ENCODE data around the gene SOS1. TPM values are rescaled to one million over a fixed set of nuclear protein-coding genes. Genes with fewer than 3 reads are reported as not detected.

The SOS1 gene
- total RNA-seq, 6 donors from 2014 or later = 10.4 to 51.2 (median 25.3) TPM

GRCh38 chr2:38982498-38982897 lies 138.4 kb downstream of the SOS1 start:
- Histone ChIP-seq H3K36me3 (peaks cover 0 to 36% (median 21%) of the 10 kb centered on the region in 4 donors), H3K9me3 (no peaks in the 10 kb centered on the region), H3K4me3 (no peak overlapping the region), H3K27ac (no peak overlapping the region), H3K27me3 (no peaks in the 10 kb centered on the region), H3K4me1 (no peaks in the 10 kb centered on the region)
- WGBS, 2 donors = 95 to 100% methylated on average over 1 of the region's 1 CpG
- TF ChIP-seq CTCF (IDR thresholded peaks at IDR 0.05) (no peak), POLR2AphosphoS5 (IDR thresholded peaks at IDR 0.05) (no peak), EP300 (IDR thresholded peaks at IDR 0.05) (no peak), POLR2A (IDR thresholded peaks at IDR 0.05) (no peak)
- DNase-seq = no peak
- ATAC-seq (ENCODE audit: low FRiP score in 2 of 2) = no peak

GRCh38 chr2:38981670-38982357 lies 139.0 kb downstream of the SOS1 start:
- Histone ChIP-seq H3K27me3 (no peaks in the 10 kb centered on the region), H3K27ac (no peak overlapping the region), H3K9me3 (no peaks in the 10 kb centered on the region), H3K4me3 (no peak overlapping the region), H3K36me3 (peaks cover 0 to 30% (median 20%) of the 10 kb centered on the region in 4 donors), H3K4me1 (no peaks in the 10 kb centered on the region)
- no peak for DNase-seq
- TF ChIP-seq POLR2A (IDR thresholded peaks at IDR 0.05) = no peak
- no peak for TF ChIP-seq CTCF (IDR thresholded peaks at IDR 0.05)
- TF ChIP-seq EP300 (IDR thresholded peaks at IDR 0.05) = no peak
- ATAC-seq (ENCODE audit: low FRiP score in 2 of 2) = no peak
- whole genome bisulfite sequencing, 2 donors = 94 to 95% methylated on average over 8 of the region's 8 CpGs

- H3K9me3 ChIP-seq = no peaks in the 10 kb centered on the region
- WGBS, 2 donors = 94 to 96% methylated on average over 3 of the region's 3 CpGs
- no peak for ATAC-seq (ENCODE audit: low FRiP score in 2 of 2)
Measured at GRCh38 chr2:38981003-38981669, 139.7 kb downstream of the SOS1 start.

GRCh38 chr2:38978908-38979307 lies 141.9 kb downstream of the SOS1 start:
- no peak for TF ChIP-seq EP300 (IDR thresholded peaks at IDR 0.05)
- no peak for TF ChIP-seq POLR2A (IDR thresholded peaks at IDR 0.05)
- TF ChIP-seq CTCF (IDR thresholded peaks at IDR 0.05) = no peak
- TF ChIP-seq POLR2AphosphoS5 (IDR thresholded peaks at IDR 0.05) = no peak
- DNase-seq (no peak), ATAC-seq (ENCODE audit: low FRiP score in 2 of 2) (no peak)
- peaks cover 0 to 4% (median 2%) of the 10 kb centered on the region in 4 donors for H3K36me3 ChIP-seq
- no peaks in the 10 kb centered on the region for H3K9me3 ChIP-seq
- WGBS, 2 donors = 94 to 95% methylated on average over 3 of the region's 3 CpGs
- no peak overlapping the region for H3K4me3 ChIP-seq
- no peaks in the 10 kb centered on the region for H3K27me3 ChIP-seq
- H3K4me1 ChIP-seq = no peaks in the 10 kb centered on the region
- H3K27ac ChIP-seq = no peak overlapping the region

More at GRCh38 chr2:38981003-38981669, 139.7 kb downstream of the SOS1 start:
- no peaks in the 10 kb centered on the region for H3K27me3 ChIP-seq
- no peak overlapping the region for H3K27ac ChIP-seq
- H3K4me3 ChIP-seq = no peak overlapping the region
- DNase-seq = no peak
- H3K4me1 ChIP-seq = no peaks in the 10 kb centered on the region
- H3K36me3 ChIP-seq = peaks cover 0 to 24% (median 14%) of the 10 kb centered on the region in 4 donors
- TF ChIP-seq EP300 (IDR thresholded peaks at IDR 0.05) = no peak
- no peak for TF ChIP-seq POLR2AphosphoS5 (IDR thresholded peaks at IDR 0.05)

GRCh38 chr2:38978296-38978903 lies 142.5 kb downstream of the SOS1 start:
- TF ChIP-seq POLR2A (IDR thresholded peaks at IDR 0.05) = no peak
- no peak for TF ChIP-seq POLR2AphosphoS5 (IDR thresholded peaks at IDR 0.05)
- no peak for TF ChIP-seq CTCF (IDR thresholded peaks at IDR 0.05)
- no peak for TF ChIP-seq EP300 (IDR thresholded peaks at IDR 0.05)
- H3K4me3 ChIP-seq = no peak overlapping the region
- WGBS, 2 donors = 77 to 83% methylated on average over 5 of the region's 5 CpGs
- H3K27me3 ChIP-seq = no peaks in the 10 kb centered on the region
- H3K9me3 ChIP-seq = no peaks in the 10 kb centered on the region
- H3K36me3 ChIP-seq = peaks cover 0 to 4% (median 2%) of the 10 kb centered on the region in 4 donors
- H3K4me1 ChIP-seq = no peaks in the 10 kb centered on the region
- no peak overlapping the region for H3K27ac ChIP-seq
- DNase-seq (no peak), ATAC-seq (ENCODE audit: low FRiP score in 2 of 2) (no peak)

Data from upper lobe of left lung (tissue), 6 donors.